Stimulated activated CD4-positive, alpha-beta T cell treated with anti-CD3 and anti-CD28 coated beads, Interleukin-12 subunit alpha, Interleukin-12 subunit beta, amount 100 ng/mL, for 4 hours (primary cell): ENCODE results near the gene CRYBA2.
A peak's percentile ranks its signal among the peaks of the same experiment; 100 is the strongest.

Experiments used
- DNase-seq: peaks from one replicate; pipeline ENCODE4 v3.0.0-alpha.2; 2020

The CRYBA2 gene

DNA sequence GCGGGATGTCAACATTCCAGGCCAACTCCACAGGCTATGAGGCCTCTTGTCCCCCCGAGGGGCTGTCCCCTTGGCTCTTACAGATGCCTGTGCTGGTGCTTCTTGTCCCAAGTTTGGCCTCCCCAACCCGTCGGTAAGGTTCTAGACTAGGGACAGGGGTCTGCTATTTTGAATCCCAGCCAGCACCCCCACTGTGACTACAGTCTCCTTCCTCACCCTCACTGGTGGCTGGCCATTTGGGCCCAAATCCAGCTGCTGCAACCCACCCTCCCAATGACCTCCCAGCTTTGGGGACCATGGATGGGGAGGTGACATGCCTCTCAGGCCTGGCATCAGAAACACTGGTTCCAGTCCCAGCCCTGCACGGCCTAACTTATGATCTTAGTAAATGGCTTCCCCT is 29.4 kb upstream of the CRYBA2 start:
- no peak for DNase-seq

DNA sequence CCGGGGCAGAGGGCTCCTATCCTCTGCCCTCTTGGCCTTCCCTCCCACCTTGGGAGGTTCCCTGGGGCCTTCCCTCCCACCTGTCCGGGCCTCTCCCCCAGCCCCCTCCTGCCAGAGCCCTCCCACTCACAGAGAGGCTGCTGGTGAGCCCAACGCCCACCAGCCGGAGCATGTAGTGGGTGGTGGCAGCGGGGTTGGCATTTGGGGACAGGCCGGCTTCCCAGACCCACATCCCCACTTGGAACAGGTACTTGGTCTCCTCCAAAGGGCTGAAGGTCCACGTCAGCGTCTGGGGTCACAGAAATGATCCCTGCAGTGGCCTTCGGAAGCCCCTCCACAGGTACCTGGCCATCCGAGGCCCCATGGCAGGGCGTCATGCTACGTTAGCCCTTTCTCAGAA is 28.8 kb upstream of the CRYBA2 start:
- no peak for DNase-seq

DNA sequence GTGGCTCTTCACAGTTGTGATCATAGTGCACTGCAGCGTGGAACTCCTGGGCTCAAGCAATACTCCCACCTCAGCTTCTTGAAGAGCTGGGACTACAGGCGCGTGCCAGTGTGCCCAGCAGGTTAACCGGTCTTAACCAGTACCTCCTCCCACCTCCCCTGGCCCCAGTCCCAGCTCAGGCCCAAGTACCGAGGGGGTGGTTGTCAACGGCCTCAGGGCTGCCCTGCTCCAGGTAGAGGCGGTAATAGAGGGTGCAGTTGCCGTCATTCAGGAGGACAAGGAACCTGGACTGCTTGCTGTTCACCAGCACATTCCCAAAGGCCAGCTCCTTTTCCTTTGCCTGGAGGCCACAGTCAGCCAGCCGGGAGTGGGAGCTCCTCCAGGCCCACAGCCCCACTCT is 28.4 kb upstream of the CRYBA2 start:
- no peak for DNase-seq

DNA sequence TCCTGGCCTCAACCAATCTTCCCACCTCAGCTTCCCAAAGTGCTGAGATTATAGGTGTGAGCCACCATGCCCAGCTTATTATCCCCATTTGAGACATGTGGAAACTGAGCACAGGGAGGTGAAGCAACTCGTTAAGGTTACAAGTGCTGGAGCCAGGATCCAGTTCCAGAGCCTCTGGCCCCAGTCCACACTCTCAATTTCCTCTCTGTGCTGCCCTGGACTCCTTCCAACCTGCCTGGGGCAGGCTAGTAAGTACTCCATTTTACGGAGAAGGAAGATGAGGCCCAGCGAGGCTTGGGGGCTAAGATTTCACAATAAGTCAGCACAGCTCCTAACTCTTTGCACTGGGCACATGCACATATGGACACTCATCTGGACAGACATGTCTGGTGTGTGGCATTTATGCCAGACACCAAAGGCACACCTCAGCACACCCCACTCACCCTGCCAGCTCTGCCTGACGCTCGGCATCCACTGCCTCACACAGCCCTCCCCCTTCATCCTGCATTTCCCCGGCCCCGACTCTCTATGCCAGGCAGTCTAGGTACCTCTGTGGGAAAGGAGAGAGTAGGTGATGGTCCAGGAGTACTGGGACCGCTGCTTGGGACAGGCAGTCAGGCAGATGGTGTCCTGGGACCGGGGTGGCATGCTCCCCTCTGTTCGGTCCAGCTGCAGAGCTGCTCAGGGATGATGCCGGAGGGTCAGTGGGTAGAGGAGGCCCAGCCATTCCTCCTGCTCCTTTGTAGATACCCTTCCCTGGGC is 27.6 kb upstream of the CRYBA2 start:
- no peak for DNase-seq

DNA sequence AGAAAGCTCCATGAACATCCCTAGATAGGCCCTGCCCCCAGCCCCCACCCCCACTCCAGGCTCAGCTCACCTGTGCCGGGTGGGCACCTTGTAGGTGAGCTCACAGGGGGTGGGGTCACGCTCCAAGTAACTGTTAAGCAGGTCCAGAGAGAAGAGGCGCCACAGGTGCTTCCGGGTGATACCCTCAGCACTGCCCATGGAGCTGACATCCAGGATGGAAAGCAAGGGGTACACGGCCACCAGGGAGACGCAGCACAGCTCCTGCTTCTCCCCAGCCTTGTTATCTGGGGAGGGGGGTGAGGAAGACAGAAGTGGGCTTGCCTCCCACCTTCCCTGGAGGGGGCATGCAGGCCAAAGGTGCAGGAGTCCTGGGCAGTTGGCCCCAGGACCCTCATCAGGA is 26.2 kb upstream of the CRYBA2 start:
- no peak for DNase-seq

DNA sequence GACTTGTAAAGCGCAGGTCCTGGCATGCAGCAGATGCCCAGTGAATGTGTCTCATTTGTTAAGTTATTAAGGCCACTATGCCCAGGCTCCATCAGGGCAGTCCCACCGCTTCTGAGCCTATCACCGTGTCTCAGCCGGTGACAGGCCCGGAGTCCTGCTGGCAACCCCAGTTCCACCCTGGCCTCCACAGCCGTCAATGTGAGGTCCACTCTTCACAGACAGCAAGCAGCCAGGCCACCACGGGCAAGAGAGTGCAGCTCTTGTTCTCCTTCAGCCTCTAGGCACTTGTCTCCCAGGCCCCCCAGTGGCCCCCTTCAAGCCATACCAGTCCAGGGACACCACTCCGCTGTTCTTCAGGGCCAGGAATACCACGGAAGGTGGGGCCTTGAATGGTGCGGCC is 25.5 kb upstream of the CRYBA2 start:
- no peak for DNase-seq

DNA sequence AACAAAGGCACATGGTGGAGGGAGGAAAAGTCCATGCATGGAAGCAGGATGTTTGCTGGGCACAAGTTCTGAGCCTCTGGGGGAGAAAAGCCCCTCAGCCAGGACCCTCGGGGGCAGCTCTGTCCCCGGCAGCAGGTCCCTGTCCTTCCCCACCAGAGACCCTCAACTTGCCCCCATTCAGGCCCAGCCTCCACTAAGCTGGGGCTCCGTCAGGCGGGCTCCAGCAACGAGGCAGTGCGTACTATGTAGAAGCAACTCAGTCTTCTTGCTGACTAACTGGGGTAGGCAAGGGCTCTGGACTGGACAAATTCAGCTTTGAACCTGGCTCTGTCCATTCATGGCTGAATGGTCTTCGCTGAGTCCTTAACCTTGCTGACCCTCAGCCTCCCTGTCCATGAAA is 25.1 kb upstream of the CRYBA2 start:
- DNase-seq, result no peak

DNA sequence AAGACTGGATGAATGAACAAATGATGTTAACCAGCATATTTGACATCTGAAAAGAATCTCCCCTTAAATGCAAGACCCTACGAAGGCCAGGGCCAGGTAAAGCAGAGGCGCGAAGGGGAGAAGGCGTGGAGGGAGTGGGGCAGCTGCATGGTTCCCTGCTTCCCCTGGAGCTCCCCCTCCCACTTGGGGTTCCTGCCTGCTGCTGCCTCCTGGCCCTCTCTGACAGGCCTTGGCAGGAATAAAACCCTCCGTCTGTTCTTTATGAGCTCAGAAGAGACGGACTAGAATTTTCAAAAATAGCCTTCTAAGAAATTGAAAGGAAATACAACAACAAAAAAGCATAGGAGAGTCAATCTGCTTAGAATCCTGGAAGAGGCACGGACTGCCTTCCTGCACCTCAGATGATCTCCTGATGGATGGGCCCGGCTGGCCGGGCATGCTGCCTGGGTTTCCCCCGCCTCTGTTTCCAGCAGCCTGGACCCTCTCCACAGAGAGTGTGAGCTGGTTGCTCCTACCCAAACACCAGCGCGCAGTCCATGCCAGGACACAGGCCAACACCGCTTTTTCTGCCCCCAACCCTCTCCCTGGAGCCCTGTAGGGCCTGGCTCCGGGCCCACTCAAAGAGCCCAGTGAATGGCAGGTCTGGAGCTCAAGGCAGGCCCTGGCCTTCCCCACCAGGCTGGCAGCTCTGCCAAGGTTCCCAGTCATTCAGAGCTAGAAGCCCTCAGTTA is 24.1 kb upstream of the CRYBA2 start:
- no peak for DNase-seq

DNA sequence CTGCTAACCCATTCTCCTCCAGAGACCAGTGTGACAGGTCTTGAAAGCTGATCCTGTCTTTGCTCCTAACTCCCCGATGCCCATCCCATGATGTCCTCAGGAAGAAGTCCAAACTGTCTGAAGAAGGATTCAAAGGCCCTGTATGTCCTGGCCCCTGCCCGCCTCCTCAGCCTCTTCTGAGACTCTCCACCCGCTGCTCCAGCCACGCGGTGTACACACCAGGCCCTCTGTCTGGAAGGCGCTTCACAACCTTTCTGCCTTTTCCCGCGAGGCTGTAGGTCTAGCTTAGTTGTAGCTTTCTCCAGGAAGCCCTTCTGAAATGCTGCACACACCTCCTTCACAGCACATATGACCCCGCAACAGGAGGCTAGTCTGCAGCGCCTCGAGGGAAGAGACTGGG is 23.5 kb upstream of the CRYBA2 start:
- DNase-seq, result no peak

DNA sequence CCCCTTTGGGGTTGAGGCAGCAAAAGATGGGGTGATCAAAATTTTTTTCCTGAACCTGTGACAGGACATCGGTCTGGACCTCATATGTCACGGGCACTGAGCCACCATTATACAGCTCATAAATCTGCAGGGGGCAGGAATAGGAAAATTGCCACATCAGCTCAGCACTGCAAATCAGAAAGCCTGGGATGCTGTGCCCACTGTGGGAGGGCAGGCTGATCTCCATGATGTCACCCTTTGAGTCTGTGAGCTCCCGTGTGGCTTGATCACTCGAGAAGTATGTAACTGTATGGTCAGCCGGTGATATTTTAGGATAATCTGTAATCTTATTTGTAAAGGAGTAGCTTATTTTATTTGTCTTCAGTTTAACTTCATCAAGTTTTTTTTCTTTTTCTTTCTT is 17.7 kb upstream of the CRYBA2 start:
- DNase-seq, result no peak

DNA sequence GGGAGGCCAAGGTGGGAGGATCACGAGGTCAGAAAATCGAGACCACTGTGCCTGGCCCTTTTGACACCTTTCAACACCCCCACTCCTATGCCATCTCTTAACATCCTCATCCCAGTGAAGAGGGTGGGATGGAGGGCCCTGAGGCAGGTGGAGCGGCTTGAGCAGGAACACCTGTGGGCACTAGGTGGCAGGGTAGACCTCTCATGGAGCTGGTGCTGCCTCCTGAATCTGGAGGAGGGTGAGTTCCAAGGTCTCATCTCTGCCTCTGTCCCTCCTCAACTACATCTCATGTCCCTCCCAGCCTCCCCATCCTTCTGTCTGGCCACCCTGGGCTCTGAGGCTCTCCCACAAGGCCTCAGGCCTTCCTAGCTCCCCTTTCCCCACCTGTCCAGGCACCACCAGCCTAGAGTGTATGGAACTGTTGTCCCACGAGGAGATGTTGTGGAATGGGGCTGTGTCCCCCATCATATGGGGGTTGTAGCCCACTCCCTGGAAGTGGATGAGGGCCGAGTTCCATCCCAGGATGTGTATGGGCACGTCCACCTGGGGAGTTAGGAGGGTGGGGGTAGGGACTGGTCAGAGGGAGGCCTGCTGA is 17.0 kb upstream of the CRYBA2 start:
- peak; percentile 12 for DNase-seq

DNA sequence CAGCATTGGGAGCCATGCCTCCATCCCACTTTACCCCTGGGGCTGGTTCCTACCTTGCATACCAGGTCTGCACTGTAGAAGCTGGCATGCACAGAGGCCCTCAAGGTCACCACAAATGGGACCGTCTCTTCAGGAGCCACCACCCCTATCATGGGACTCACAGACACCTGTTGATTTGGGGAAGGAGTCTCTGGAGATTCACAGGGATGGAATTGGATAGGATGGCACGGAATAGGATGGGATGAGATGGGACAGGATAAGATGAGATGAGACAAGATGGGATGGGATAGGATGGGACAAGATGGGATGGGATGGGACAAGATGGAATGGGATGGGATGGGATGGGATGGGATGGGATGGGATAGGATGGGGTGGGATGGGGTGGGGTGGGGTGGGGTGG is 16.1 kb upstream of the CRYBA2 start:
- DNase-seq, result no peak

DNA sequence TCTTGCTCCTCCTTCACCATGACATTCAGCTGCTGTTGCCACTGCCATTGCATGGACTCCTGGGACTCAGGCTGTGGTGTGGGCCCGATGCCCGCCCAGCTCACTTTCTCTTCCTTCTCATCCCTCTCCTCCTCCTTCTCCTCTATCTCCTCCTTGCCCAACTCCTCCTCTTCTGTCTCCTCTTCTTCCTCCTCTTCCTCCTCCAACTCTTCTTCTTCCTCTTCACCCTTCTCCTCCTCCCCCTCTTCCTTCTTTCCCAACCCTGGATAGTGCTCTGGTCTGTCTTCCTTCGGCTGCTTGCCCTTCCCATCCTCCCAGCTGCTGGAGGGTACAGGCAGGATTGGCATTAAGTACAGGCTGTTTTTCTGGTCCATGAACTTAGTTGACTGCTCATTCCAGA is 10.8 kb upstream of the CRYBA2 start:
- DNase-seq, result no peak

DNA sequence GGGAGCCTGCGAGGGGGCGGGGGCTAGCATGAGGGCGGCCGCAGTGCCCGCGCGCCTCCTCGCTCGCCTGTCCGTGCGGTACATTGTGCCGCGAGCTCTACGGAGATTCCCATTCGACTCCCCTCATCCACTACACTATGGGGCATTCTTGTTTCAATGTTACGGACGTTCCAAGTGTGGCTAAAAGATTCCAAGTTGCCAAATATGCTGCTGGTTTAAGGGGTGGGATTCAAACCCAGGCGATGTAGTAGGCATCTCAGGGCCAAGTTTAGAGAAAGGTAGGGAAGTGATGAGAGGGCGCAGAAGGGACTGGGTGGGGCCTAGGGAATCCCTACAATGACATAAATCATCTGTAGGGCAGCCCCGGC is 10.0 kb upstream of the CRYBA2 start:
- no peak for DNase-seq

DNA sequence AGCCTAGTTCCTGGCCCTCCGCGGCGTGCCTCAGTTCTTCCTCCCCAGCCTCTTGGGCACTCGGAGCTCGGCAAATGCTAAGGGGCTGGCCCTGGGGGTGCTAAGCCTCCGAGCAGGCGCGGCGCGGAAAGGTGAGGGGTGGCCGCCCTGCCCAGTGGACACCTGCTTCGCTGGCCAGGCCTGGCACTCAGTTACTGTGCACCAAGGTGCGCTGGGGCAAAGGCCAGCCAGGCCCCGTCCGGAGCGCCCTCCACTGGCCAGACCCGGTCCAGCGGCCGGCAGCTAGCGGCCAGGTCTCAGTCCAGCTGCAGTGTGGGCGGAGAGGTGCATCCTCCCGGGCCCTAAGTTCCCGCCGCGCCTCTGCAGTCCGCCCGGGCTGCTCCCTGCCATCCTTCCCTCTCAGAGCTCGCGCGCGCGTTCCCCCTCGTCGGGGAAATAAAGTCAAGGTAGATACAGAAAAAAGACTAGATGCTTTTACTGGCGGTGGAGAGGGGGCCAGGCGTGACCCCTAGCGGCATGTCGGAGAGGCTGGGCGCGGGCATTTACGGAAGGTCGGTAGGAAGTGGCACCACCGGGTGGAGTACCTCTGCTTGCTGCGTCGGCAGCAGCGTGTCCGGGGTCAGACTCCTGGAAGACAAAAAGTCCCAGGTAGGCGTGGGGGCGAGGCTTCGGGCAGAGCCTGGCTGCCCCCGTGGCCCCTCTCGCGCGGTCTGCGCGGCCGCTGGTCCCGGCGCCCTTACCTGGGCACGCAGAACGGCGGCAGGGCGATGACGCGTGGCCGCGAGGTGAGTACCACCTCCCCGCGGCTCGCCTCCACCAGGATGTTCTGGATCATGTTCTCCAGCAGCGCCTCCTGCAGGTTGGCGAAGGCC is 9.4 kb upstream of the CRYBA2 start:
- no peak for DNase-seq

DNA sequence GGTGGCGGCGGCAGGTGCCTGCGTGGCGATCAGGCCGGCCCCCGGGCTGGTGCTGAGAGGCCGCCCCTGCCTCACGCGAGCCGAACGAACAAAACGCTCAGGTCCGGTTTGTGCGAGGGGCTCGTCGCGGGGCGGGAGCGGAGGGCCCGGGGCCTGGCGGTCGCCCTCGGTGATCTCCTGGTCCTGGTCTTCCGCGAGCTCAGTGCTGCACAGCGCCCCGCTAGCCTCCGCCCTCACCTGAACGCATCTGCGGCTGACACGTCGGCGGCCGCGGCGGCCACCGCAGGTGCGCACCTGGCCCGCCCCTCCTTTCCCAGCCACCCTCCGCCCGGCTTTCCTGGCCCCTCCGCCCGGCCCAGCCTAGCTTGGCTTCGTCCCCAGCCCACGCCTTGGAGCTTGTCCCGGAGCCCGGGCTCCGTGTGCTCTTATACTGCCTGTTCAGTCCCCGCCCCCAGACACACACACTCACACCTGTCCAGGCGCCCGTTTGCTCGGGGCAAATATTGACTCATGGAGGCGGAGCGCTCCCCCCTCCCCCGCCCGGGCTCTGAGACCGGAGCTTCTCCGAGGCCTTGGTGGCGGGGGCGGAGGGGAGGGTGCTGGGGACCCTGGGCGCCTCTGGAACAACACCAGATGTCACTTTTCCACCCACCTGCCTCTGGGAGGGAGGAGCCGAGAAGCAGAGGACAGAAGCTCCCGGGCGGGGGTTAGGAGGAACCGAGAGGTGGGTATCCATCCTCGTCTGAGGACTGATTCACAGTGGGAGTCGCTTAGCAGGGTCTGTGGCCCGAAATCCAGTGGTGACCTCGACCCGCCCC is 8.6 kb upstream of the CRYBA2 start:
- DNase-seq, result peak; percentile 42

DNA sequence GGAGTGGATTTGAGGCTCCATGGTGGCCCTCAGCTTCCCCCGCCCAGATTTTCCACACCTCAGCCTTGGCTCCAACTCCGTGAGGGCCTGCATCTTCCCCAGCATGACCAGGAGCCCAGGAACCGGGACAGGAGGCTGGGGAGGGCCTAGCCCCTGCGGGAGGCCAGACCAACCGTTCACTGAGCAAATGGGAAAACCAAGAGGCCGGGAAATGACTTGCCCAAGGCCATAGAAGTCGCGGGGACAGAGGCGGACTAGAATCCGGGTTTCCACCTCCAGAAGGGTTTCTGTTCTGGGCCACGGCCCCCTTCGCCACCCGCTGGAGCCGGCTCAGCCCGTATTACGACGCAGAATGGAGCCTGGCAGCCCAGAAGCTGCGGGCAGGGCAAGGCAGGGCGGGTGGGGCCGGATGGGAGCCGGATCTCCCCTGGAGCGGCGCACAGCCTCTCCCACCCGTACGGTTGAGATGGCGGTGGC is 7.9 kb upstream of the CRYBA2 start:
- DNase-seq, result no peak

DNA sequence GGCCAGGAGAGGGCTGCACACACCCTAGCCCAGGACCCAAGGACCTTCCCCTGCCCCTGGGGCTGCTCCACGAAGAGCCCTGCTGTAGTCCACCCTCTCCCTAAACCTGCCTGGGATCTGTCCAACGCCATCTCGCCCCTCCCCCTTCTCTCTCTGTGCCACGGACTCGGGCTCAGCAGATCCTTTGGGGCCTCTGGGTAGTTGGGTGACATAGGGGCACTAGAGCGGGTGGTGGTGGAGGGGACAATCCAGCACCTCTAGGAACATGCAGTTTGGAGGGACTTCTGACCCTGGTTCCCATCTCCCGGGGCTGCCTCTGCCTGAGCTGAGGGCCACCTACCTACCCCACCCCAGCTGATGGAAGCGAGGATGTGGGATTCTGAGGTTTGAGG is 7.3 kb upstream of the CRYBA2 start:
- no peak for DNase-seq

DNA sequence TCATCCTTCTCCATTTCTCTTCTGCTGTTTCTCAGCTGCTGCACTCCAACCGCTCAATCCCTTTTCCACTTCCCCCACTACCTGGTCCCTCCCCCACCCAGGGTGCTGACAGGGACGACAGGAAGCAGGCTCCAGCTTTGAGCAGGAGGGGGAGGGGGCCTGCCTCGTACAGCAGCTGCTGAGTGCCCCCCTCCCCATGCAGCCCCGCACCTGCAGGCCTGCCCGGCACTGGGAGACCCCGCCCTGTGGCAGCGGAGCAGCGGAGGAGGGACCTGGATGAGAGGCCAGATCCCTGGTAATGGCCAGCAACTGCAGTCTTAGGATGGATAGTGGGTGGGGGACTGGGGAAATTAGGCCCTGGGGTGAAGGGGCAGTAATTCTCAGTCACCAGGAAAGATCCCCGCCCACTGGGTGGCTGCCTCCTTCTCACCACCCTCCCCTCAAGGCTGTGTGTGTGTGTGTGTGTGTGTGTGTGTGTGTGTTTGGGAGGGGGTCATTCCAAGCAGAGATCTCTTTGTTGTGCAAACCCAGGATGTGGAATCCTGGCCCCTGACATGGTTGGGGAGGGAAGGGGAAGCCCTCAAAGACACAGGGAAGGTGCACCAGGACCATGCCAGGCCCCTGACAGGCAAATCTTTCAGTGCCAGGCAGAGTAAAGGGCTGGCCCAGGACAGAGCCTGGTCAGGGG is 6.8 kb upstream of the CRYBA2 start:
- DNase-seq, result no peak

DNA sequence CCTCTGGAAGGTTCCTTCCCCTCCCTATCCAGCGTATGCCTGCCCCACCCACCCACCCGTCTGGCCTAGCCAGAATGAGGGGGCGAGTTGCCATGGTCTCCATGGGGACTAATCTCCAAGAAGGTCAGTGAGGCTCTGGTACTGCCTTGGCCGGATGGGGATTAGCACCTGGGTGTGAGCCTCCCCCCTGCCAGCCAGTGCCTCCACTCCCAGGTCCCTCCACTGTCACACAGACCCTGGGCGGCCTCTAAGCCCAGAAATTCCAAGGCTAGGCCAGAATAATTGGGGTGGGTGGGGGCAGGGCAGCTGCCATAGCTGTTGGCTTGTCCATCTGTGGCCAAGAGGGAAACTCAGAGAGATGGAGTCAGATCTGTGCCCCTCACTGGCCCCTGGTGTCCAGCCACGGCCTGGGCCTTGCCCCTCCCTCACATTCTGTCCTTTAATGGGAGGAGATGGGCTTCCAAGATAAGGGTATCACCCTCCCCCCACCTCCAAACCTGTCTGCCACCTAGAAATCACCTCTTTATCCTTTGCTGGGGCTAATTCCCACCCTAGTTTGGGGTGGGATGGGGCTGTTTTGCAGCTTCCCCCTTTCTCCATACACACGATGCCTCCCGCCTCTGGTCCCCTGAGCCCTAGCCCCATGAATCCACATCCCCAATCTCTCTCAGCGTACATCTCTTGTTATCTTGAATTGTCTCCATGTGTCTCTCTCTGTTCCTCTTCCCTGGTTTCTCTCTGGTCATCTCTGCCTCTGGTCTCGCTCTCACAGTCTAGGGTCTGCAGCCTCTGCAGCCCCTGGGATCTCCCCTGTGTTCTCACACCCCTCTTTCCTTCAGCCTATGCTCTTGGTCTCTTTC is 6.0 kb upstream of the CRYBA2 start:
- DNase-seq, result no peak
